B cell (primary cell): Measurements from ENCODE around the gene CRYAA. TPM values are rescaled to one million over a fixed set of nuclear protein-coding genes. Genes with fewer than 3 reads are reported as not detected.

Source experiments
- ATAC-seq: fragments of 200-7000 bp; cut with Tn5 transposase; one replicate; pipeline ENCODE4 v1.10.0; 2021; ENCODE audit warnings: low read depth, mild to moderate bottlenecking, moderate number of reproducible peaks, moderate library complexity
- CTCF ChIA-PET: fragments of 350-600 bp; sonication (Branson Sonifier 250); formaldehyde crosslinking; loops from one replicate; lab custom pipeline; 2021; ENCODE audit warnings: antibody characterized with exemption, inconsistent platforms; lab: Charles Lee
- POLR2A ChIA-PET: fragments of 350-600 bp; sonication (Branson Sonifier 250); formaldehyde crosslinking; loops from one replicate; lab custom pipeline; 2021; ENCODE audit warnings: antibody characterized with exemption; lab: Charles Lee
- DNase-seq: peaks from one replicate; pipeline ENCODE4 v3.0.0; 2013
- H2AFZ ChIP-seq: 2 replicates; pipeline ENCODE4 v1.6.1; 2012; ENCODE audit warnings: mild to moderate bottlenecking, low read depth, low read length; ENCODE audit not compliant: insufficient read depth, poor library complexity, severe bottlenecking
- H3K27ac ChIP-seq, 2 donors: 1 replicate in 1 of 2; 2 replicates in 1 of 2; pipeline ENCODE4 v1.5.1; 2012 to 2013; ENCODE audit warnings: low read length in 2 of 2, mild to moderate bottlenecking in 2 of 2, moderate library complexity in 1 of 2
- H3K27me3 ChIP-seq, 4 experiments: fragments of 200-600 bp in 1 of 4; sonication (generic) in 1 of 4; replicated peaks in 1 of 4; 1 replicate in 2 of 4; 2 replicates in 2 of 4; pipeline versions ENCODE4 v1.6.1 to v1.7.0; 2013 to 2016; ENCODE audit warnings: low read length in 3 of 4, mild to moderate bottlenecking in 2 of 4, mixed read lengths in 1 of 4, moderate library complexity in 1 of 4; ENCODE audit not compliant: insufficient read depth in 4 of 4, control insufficient read depth in 3 of 4; ENCODE audit errors: control extremely low read depth in 1 of 4
- H3K36me3 ChIP-seq, 2 experiments: replicated peaks in 1 of 2; 1 replicate in 1 of 2; 2 replicates in 1 of 2; pipeline versions ENCODE4 v1.6.1 to v1.7.1; 2013; ENCODE audit warnings: low read length in 1 of 2; ENCODE audit not compliant: insufficient read depth in 2 of 2, control insufficient read depth in 1 of 2; ENCODE audit errors: control extremely low read depth in 1 of 2, extremely low read depth in 1 of 2
- H3K4me1 ChIP-seq, 2 donors: fragments of 200-600 bp in 1 of 2; sonication (generic) in 1 of 2; 1 replicate in 1 of 2; 2 replicates in 1 of 2; pipeline versions ENCODE4 v1.5.1 to v1.6.1; 2013 to 2017; ENCODE audit warnings: low read length in 2 of 2; ENCODE audit not compliant: control insufficient read depth in 2 of 2, insufficient read depth in 2 of 2
- H3K4me2 ChIP-seq: replicated peaks from 2 replicates; pipeline ENCODE3; 2012; ENCODE audit warnings: mild to moderate bottlenecking, low read depth, low read length; ENCODE audit not compliant: poor library complexity, severe bottlenecking
- H3K4me3 ChIP-seq, 5 experiments: fragments of 200-600 bp in 1 of 5; sonication (generic) in 1 of 5; 1 replicate in 3 of 5; 2 replicates in 2 of 5; pipeline versions ENCODE4 v1.5.1 to v1.7.0; 2011 to 2016; ENCODE audit warnings: low read length in 4 of 5, mild to moderate bottlenecking in 4 of 5, low read depth in 2 of 5, control low read depth in 1 of 5, moderate library complexity in 1 of 5; ENCODE audit not compliant: insufficient read depth in 1 of 5; ENCODE audit errors: control extremely low read depth in 1 of 5, extremely low read depth in 1 of 5
- H3K79me2 ChIP-seq: fragments of 200-600 bp; sonication (generic); one replicate; pipeline ENCODE4 v1.6.0; 2016; ENCODE audit warnings: low read length; ENCODE audit not compliant: control insufficient read depth, insufficient read depth
- H3K9ac ChIP-seq: fragments of 200-600 bp; sonication (generic); 2 replicates; pipeline ENCODE4 v1.6.1; 2017; ENCODE audit warnings: mild to moderate bottlenecking, low read length, moderate library complexity
- H3K9me3 ChIP-seq, 3 donors: one replicate each; pipeline versions ENCODE4 v1.6.1 to v1.7.1; 2013; ENCODE audit warnings: low read length in 2 of 3; ENCODE audit not compliant: control insufficient read depth in 2 of 3, insufficient read depth in 1 of 3; ENCODE audit errors: control extremely low read depth in 1 of 3
- H4K20me1 ChIP-seq: 2 replicates; pipeline ENCODE4 v1.6.0; 2012; ENCODE audit warnings: mild to moderate bottlenecking, low read length; ENCODE audit not compliant: insufficient read depth, control insufficient read depth, poor library complexity, severe bottlenecking
- H3K27ac Mint-ChIP-seq: one replicate; pipeline ENCODE4 v1.8.0; 2021; ENCODE audit warnings: mixed read lengths
- H3K27me3 Mint-ChIP-seq: one replicate; pipeline ENCODE4 v1.8.0; 2021; ENCODE audit warnings: mixed read lengths
- H3K4me1 Mint-ChIP-seq: one replicate; pipeline ENCODE4 v1.8.0; 2021; ENCODE audit warnings: mixed read lengths
- H3K4me3 Mint-ChIP-seq: one replicate; pipeline ENCODE4 v1.8.0; 2021; ENCODE audit warnings: mixed read lengths
- H3K9me3 Mint-ChIP-seq: one replicate; pipeline ENCODE4 v1.8.0; 2022; ENCODE audit warnings: mixed read lengths; ENCODE audit not compliant: insufficient read depth
- CTCF ChIP-seq: fragments of 200-600 bp; IDR thresholded peaks from one replicate; pipeline ENCODE4 v1.8.0; 2022; ENCODE audit warnings: antibody characterized with exemption, mild to moderate bottlenecking
- EZH2 ChIP-seq: IDR thresholded peaks from 2 replicates; pipeline ENCODE4 v1.6.1; 2012; ENCODE audit warnings: borderline replicate concordance, low read depth, mild to moderate bottlenecking, moderate library complexity, low read length; ENCODE audit not compliant: insufficient read depth, poor library complexity, severe bottlenecking
- WGBS: methylation state at CpG from one replicate; pipeline ENCODE4 v1.1.5; 2013; ENCODE audit warnings: missing lambda C conversion rate; ENCODE audit not compliant: insufficient coverage; 5-methylcytosine and 5-hydroxymethylcytosine counted together
- intact Hi-C: fragments of 100-400 bp; cut with micrococcal nuclease; formaldehyde crosslinking; loops from one replicate; pipeline ENCODE4 v1.10.0; 2022
- polyA plus RNA-seq: library from polyadenylated mRNA; depleted of rRNA; stranded (reverse); fragments of >200 nt; gene quantifications from 2 replicates; pipeline ENCODE4 v1.2.3, GENCODE V29; 2012
- total RNA-seq, 2 donors: library from RNA; stranded (reverse); fragments of 120-200 nt in 1 of 2; gene quantifications; 1 replicate in 1 of 2; 2 replicates in 1 of 2; pipeline versions ENCODE4 v1.2.3 to v1.2.4, GENCODE V29; 2013 to 2022

Gene CRYAA
- total and polyA plus RNA-seq, 2 donors (not counting 1 experiment from before 2014, with no cell fraction given), result not detected

- Histone ChIP-seq H3K4me2 (no peak overlapping the region), H3K4me1 (no peaks in the 10 kb centered on the region), H3K27me3 (peaks cover 0 to 14% (median 5%) of the 10 kb centered on the region in 4 experiments), H3K27ac (no peak overlapping the region), H3K36me3 (no peaks in the 10 kb centered on the region), H4K20me1 (no peaks in the 10 kb centered on the region), H3K4me3 (no peak overlapping the region), H2AFZ (no peak overlapping the region), H3K9ac (no peak overlapping the region), H3K79me2 (no peaks in the 10 kb centered on the region), H3K9me3 (no peaks in the 10 kb centered on the region)
- H3K4me1 Mint-ChIP-seq, result no peaks in the 10 kb centered on the region
- H3K27ac Mint-ChIP-seq, result no peak overlapping the region
- ChIA-PET CTCF (no interaction called here), POLR2A (no interaction called here)
- DNase-seq (no peak), ATAC-seq (no peak)
- H3K27me3 Mint-ChIP-seq, result peaks cover 20% of the 10 kb centered on the region
- H3K9me3 Mint-ChIP-seq, result no peaks in the 10 kb centered on the region
- 79% methylated on average over 18 of the region's 21 CpGs for WGBS
- TF ChIP-seq EZH2 (no peak), CTCF (no peak)
- intact Hi-C loops, result no loop called here
- H3K4me3 Mint-ChIP-seq, result no peak overlapping the region
These were observed 42.4 kb downstream of the CRYAA start for GRCh38 chr21:43211072-43211759.

GRCh38 chr21:43211760-43212115 lies 42.9 kb downstream of the CRYAA start:
- CTCF ChIA-PET, result no interaction called here
- WGBS, result 77% methylated on average over 4 of the region's 7 CpGs

More at GRCh38 chr21:43211760-43212115, 42.9 kb downstream of the CRYAA start:
- POLR2A ChIA-PET, result no interaction called here
- H3K4me1 ChIP-seq, result no peaks in the 10 kb centered on the region
- H3K27me3 Mint-ChIP-seq, result peaks cover 16% of the 10 kb centered on the region
- no peak overlapping the region for H3K4me3 Mint-ChIP-seq
- H3K27ac ChIP-seq, result no peak overlapping the region
- H3K4me3 ChIP-seq, result no peak overlapping the region
- H3K9me3 ChIP-seq, result no peaks in the 10 kb centered on the region
- intact Hi-C loops, result no loop called here
- no peaks in the 10 kb centered on the region for H3K4me1 Mint-ChIP-seq
- peaks cover 0 to 11% (median 4%) of the 10 kb centered on the region in 4 experiments for H3K27me3 ChIP-seq
- ATAC-seq (no peak), DNase-seq (no peak)
- H3K9ac ChIP-seq, result no peak overlapping the region
- no peak overlapping the region for H2AFZ ChIP-seq
- no peak for TF ChIP-seq CTCF
- no peak for TF ChIP-seq EZH2
- H4K20me1 ChIP-seq, result no peaks in the 10 kb centered on the region
- H3K4me2 ChIP-seq, result no peak overlapping the region
- no peak overlapping the region for H3K27ac Mint-ChIP-seq
- no peaks in the 10 kb centered on the region for H3K79me2 ChIP-seq
- no peaks in the 10 kb centered on the region for H3K9me3 Mint-ChIP-seq
- no peaks in the 10 kb centered on the region for H3K36me3 ChIP-seq
